ENCODE data around the gene LGR6. TPM values are rescaled to one million over a fixed set of nuclear protein-coding genes. Genes with fewer than 3 reads are reported as not detected.
"Not testable (repeated sequence)": the region's sequence is repeated elsewhere in the genome, so short reads cannot be mapped to it uniquely, and the experiment has no call there.

Gene LGR6
- total RNA-seq, 1 experiment from 2014 or later, result 30.3 TPM

- DNase-seq (ENCODE audit: low read depth), result no peak
Observed at GRCh38 chr1:202159534-202160371, 33.8 kb upstream of the LGR6 start.

GRCh38 chr1:202160377-202160940 is 33.1 kb upstream of the LGR6 start, which contains the start of gene PTPN7:
PTPN7 (minus strand) TSS chr1:202160602; CDS start chr1:202159402, 1,200 bp downstream.
- DNase-seq (ENCODE audit: low read depth), result no peak

GRCh38 chr1:202161151-202162046 is 32.2 kb upstream of the LGR6 start:
- DNase-seq (ENCODE audit: low read depth), result no peak

DNA sequence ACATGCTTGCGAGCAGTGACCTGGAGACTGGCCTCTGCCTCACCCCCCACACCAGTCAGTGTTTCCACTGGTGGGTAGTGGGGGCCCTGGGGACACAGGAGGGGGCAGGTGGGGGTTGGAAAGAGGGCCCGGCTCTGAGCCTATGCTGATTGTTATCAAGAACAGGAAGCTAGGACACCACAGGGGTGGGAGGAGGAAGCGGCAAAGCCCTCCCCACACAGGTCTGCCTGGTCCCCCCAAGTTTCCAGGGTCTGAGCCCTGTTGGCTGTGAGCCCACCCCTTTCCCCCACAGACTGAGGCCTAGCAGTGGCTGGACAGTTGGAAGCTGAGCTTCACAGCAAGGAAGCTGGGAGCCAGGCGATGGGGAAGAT is 31.6 kb upstream of the LGR6 start:
- DNase-seq (ENCODE audit: low read depth), result no peak

- no peak for DNase-seq (ENCODE audit: low read depth)
Observed at GRCh38 chr1:202162418-202163280, 30.9 kb upstream of the LGR6 start.

GRCh38 chr1:202163281-202164270 is 30.0 kb upstream of the LGR6 start:
- no peak for DNase-seq (ENCODE audit: low read depth)

DNA sequence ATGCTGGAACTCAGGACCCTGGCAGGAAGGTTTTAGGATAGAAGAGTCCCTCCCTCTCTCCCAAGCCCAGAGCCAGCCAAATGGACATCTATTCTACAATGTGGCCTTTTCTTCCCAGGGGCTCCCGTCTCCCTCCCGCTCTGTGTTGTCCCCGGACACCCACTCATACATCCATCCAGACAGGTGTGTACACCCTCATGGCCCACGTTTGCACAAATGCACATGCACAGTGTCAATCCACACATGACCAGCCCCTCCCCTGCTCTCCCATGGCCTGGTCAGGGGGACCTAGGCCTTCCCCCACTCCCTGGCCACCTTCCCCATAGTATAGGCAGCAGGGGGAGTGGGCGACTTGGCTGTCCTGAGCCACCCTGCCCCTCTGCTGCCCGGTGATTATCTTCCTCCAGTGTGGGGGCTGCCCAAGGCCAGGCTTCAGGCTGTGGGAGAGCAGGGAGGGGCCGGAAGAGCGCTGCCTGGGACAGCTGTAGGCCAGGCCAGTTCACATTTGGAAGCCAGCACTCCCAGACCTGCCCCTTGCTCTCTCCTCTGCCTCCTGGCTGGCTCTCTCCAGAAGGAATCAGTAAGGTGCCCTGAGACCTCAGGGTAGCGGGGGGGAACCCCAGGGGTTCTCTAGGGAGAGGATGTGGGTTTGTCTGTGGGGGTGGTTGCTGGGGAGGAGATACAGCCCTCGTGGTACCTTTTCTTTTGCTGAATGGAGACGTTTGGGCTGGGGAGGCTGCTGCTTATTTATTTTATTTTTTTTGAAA is 29.1 kb upstream of the LGR6 start:
- no peak for DNase-seq (ENCODE audit: low read depth)

GRCh38 chr1:202165267-202165941 is 28.2 kb upstream of the LGR6 start:
- DNase-seq (ENCODE audit: low read depth), result no peak

GRCh38 chr1:202165942-202166843 is 27.4 kb upstream of the LGR6 start:
- no peak for DNase-seq (ENCODE audit: low read depth)

DNA sequence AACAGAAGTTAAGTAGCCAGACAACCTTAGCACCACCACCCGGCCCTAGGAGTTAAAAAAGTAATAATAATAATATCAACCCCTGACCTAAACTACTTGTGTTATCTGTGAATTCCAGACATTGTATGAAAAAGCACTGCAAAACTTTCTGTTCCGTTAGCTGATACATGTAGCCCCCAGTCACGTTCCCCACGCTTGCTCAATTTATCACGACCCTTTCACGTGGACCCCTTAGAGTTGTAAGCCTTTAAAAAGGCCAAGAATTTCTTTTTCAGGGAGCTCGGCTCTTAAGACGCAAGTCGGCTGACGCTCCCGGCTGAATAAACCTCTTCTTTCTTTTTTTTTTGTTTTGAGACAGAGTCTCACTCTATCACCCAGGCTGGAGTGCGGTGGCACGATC is 26.5 kb upstream of the LGR6 start:
- not testable (repeated sequence) for DNase-seq (ENCODE audit: low read depth)

- peak; percentile 40 for DNase-seq (ENCODE audit: low read depth)
Observed at GRCh38 chr1:202167708-202168415, 25.7 kb upstream of the LGR6 start.

DNA sequence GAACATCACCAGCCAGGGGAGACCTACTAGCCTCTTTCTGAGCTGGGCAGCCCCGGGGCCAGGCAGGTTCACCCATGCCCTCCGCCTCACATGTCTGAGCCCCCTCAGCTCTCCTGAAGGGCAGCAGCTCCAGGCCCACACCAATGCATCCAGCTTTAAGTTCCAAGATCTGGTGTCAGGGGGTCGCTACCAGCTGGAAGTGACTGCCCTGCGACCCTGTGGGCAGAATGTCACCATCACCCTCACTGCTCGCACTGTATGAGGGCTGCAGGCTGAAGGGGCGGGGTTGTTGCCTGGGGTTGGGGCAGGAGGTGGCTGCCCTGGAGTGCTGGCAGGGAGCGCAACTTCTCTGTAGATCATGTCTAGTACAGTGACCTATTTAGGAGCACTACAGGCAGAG is 24.7 kb upstream of the LGR6 start:
- no peak for DNase-seq (ENCODE audit: low read depth)

GRCh38 chr1:202170726-202171125 is 22.9 kb upstream of the LGR6 start:
- DNase-seq (ENCODE audit: low read depth), result no peak

GRCh38 chr1:202171292-202172014 is 22.1 kb upstream of the LGR6 start:
- no peak for DNase-seq (ENCODE audit: low read depth)

DNA sequence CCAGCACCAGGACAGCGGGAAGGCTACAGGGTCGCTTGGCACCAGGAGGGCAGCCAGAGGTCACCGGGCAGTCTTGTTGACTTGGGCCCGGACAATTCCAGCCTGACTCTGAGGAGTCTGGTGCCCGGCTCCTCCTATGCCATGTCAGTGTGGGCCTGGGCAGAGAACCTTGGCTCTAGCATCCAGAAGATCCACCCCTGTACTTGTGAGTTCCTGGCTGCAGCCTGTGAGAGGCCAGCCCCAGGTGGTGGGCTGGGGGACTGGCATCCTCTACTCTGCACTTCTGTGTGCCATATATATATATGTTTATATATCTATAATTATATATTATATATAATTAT is 21.6 kb upstream of the LGR6 start:
- no peak for DNase-seq (ENCODE audit: low read depth)

GRCh38 chr1:202173993-202174392 is 19.6 kb upstream of the LGR6 start:
- DNase-seq (ENCODE audit: low read depth), result no peak

Measured in RPMI7951 (cell line).